ENCODE data around the gene STRN4.

Gene STRN4

DNA sequence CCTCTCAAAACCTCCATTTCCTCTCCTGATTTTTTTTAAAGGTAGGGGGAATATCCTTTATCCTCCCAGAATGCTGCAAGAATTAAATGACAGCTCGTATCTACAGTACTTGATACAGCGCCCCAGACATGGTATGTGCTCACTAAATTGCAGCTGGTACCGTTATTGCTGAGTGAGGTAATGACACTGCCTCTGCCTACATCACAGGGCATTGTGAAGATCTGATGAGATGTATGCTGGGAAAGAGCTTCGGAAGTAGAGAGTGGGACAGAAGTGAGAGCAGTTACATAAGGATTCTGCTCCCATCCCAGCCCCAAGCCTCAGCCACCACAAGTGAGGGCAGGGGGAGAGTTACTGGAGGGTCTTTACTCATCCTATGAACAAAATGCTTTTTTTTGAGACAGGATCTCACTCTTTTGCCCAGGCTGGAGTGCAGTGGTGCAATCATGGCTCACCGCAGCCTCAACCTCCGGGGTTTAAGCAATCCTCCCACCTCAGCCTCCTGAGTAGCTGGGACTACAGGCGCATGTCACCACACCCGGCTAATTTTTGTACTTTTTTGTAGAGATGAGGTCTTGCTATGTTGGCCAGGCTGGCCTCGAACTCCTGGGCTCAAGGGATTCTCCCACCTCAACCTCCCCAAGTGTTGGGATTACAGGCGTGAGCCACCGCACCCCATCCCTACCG is 2.1 kb downstream of the STRN4 start:
- no peak for DNase-seq (ENCODE audit: low spot score)

DNA sequence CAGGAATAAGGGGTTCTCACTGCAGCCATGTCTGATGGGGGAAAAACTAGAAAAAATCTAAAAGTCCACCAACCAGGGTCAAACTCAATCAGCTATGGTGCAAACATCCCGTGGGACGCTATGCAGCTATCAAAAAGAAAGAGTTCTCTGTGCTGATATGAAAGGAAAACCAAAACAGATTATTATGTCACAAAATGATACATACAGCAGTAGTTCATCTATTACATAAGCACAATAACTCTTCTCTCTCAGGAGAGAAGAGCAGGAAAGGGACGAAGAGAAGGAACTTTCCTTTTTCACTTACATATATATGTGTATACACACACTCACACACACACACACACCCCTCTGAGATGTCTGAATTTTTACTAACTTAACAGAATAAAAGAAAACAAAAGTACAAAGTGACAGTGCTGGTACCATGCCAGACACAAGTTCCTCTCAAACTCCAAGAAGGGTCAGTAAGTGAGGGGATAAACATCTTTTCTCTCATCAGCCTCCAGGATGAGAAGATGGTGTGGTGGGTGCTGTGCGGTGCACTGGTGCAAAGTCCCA is 3.2 kb downstream of the STRN4 start:
- DNase-seq (ENCODE audit: low spot score) = no peak

DNA sequence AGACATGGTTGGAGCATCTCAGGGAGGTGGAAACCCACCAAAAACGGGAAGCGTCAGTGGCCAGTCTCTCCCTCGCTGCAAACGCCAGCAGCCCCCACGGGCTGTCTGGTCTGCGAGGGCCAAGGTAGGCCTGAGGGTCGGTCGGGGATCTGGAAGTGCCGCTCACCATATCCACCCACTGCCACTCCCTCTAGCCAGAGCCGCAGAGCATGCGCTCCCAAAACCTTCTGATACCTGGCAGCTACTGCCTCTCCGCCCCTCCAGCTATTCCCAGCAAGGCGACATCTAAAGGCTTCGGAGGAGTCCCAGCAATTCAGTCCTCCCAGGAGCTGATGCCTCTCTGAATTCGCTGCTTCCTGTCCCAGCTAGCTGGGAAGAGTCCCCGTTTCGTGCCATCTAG is 4.8 kb downstream of the STRN4 start:
- no peak for DNase-seq (ENCODE audit: low spot score)

DNA sequence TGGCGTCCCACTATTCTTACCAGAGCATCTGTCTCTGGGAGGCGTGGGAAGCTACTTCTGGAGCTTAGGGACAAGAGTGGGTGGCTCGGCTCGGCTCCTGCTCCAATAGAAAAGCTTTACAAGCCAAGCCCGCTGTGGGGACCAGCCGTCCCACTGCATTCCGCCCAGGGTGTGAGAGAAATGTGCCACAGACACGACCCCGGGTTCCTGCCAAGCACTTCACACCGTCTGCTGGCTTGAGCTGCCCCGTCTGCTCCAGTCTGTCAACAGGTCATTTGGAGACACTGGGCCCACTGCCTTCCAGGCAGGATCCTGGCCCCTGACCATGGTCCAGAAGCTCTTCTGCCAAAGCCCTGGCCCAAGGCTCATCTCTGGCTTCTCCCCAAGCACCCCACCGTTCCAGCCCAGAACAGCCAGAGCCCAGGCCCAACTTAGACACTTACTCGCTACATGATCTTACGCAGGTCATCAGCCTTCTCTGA is 6.9 kb downstream of the STRN4 start:
- DNase-seq (ENCODE audit: low spot score) = no peak

DNA sequence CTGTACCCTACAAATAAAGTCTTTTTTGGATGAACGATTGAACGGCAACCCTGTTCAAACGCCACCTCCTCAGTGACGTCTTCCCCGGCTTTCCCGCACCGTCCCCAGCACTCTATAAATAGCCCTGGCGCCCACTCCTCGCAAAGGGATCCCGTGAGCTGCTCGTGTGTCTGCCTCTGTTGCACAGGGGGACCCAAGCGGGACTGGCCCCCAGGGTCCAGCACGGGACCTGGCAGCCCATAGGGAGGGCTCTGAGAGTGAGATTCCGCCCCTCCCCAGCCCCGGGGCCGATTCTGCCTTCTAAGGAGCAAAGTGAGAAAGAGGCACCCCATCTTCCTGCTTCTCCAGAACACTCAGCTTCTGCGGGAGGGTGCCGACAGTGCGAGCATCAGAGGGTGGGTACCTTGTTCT is 8.5 kb downstream of the STRN4 start:
- DNase-seq (ENCODE audit: low spot score) = no peak

DNA sequence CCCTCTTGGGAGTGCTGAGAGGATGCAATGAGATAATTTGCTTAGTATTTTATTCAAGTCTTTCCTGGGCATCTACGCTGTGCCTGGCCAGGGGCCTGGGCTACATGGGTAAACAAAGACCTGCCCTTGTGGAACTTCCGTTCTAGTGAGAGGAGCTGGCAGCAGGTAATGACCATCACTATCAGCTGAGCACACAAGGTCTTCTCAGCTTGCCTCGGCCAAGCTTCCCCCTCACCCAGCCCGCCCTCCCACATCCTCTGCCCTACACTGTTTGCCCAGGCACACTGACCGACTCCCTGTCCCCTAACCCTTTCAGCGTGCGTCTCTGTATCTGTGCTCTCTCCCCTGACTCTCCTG is 9.0 kb downstream of the STRN4 start:
- no peak for DNase-seq (ENCODE audit: low spot score)

DNA sequence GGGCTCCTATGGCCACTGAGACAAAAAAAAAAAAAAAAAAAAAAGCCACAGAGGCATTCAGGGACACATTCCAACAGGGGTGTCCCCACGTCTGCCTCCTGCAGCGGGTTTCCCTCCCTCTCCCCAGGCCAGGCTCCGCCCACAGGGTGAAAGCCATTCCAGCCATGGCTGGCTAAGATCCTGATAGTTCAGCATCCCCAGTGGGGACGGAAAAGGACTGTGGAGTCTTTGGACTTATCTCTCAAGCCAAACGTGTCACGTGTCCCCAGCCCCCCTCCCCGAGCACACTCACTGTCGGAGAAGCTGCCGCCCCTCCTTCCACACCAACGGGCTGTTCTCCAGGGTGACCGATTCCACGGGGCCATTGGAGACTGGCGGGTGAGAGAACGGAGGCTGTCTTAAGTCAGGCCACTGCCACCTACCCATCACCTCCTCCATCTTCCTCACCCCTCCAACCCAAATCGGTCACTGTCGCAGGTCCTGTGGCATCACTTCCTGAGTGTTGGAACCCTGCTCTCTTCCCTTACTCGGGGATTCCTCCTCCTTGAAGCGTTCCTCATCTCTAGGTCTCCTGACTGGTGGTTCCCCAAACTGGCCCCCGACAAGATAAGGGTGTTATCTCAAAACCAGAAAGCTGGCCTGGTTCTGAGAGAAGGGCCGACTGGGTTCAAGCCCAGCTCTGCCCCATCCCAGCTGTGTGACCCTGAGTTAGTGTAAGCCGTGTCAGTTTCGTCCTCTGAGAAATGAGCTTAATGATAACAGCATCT is 9.5 kb downstream of the STRN4 start:
- DNase-seq (ENCODE audit: low spot score) = no peak

DNA sequence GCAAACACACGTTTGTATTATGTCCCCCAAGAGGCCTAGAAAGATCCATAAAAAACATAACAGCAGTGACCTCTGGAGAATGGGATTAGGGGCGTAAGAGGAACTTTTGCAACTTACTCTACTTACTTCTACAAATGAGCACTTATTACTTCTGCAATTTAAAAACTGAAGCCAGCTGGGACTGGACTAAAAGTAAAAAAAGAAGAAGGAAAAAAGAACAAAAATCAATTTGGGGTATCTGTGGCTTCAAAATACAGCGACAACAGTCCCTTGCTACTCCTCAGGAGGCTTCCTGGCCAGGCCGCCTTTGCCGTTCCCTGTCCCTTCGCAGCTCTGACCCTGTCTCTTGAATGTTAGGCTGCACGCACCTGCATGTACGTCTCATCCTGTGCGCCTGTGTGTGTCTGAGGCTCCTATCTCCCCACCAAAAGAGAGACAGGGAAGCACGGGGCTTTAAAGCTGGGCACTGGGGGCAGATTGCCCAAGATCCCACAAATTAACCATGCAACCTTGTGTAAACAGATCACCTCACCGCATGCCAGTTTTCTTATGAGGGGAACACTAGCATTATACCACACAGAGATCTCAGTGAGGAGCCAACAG is 12.5 kb downstream of the STRN4 start:
- no peak for DNase-seq (ENCODE audit: low spot score)

DNA sequence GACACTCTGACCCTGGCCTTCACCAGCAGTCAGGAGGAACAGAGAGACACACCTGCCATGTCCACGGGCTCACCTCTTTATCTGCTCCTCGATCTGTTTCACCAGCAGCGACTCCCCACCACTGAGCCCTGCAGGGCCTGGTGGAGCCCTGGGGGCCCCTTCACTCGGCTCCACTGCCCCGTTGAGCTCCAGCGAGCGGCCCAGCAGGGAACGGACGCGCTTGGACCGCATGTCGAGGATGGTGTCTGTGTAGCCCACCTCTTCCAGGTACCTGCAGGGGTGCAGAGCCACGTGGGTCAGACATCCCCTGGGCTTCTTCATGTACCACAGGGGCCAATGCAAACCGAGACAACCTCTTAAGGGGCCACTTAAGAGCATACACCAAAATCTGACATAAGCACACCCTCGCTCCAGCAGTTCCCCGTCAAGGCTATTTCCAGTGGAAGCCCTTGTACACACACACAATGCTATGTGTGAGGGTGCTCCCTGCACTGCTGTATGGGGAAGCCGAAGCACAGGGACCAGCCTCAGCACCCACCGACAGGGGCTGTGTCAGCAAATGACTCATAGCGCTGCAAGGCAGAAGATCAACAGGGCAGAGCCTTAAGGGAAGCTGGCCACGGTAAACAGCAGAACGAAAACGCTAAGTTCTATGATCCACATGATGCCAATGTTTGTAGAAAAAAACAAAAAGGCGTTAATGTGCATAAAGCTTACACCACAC is 13.1 kb downstream of the STRN4 start:
- DNase-seq (ENCODE audit: low spot score) = no peak

DNA sequence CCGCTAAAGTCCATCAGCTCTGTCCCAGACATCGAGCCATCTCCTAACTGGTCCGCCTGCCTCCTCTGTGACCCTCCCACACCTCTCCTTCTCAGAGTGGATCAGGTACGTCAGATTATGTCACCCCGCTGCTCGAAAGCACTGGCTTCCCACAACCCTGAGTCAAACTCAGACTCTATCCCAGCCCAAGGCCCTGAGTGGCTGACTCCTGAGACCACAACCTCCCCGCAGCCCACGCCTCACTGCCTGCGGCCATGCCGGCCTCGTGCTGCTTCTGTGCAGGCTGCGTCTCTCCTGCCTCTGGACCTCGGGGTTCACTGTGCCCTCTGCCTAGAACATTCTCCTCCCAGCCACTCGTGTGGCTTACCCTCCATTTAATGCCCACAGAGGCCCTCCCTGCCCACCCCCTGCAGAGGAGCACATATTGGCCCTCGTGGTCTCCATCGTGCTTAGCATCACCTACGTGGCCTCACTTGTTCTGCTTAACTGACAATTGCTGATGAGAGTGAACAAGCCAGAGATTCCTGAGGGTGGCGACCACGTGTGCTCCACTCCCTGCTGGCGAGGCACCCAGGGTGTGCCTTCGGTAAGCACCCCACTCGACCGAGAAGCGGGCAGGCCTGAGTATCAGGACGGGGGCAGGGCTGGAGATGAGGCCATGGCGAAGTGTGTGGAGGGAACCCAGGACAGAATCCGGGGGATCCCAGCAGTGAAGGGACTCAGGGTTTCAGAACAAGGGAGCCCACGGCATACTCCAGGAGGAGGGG is 13.9 kb downstream of the STRN4 start:
- DNase-seq (ENCODE audit: low spot score) = no peak

DNA sequence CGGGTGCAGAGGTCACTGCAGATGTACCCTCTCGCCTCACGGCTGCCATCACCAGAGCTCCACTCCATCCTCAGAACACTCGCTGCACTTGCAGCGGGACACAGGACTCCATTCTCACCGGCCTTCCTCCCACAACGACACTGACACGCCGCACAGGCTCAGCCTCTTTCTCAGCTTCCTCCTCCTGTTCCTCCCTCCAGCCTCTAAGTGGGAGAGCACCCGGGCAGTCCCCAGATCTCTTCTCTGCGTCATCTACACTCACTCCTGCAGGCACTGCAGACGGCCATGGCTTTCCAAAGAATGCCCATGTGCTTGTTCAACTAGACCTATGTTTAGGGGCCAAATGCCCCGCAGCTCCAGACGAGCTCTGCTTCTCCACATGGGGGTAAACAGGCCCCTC is 14.7 kb downstream of the STRN4 start:
- DNase-seq (ENCODE audit: low spot score) = no peak

DNA sequence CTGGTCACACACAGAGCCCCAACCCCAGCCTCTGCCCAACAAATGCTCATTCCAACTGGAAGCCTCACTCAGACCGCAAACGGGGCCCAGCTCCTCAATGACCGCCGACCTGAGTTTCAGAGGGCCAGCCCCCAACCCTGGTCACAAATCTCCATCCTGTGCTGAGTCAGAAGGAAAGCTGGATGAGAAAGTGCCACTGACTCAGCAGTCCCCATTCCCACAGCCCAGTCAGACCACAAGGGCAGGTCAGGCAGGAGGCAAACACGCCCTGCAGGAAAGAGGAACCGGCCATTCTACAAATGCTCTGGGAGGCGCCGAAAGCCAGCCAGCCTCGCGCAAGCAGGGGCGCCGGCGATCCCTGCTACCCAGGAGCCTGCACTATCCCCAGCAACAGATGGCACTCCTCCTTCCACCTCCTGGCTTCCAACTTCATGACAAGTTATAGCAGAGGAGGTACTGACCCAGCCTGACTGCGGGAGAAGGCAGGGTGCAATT is 15.2 kb downstream of the STRN4 start:
- no peak for DNase-seq (ENCODE audit: low spot score)

DNA sequence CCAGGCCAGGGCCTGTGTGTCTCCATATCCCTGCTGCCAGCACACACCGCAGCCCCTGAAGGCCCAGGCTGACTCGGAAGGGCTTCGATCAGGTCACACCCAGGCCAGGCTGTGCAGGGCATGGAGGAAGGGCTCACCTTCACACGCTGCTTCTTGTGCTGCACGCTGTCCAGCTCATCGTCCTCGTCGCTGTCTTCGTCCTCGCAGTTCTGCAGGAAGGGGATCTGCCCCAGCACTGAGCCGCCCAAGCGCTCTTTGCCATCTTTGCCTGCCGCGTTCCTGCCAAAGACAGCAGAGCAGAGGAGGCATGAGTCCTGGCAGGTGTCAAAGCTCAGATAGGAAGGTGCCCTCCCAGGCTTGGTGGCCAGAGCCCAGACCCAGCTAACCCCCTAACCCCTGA is 15.7 kb downstream of the STRN4 start:
- DNase-seq (ENCODE audit: low spot score) = no peak

DNA sequence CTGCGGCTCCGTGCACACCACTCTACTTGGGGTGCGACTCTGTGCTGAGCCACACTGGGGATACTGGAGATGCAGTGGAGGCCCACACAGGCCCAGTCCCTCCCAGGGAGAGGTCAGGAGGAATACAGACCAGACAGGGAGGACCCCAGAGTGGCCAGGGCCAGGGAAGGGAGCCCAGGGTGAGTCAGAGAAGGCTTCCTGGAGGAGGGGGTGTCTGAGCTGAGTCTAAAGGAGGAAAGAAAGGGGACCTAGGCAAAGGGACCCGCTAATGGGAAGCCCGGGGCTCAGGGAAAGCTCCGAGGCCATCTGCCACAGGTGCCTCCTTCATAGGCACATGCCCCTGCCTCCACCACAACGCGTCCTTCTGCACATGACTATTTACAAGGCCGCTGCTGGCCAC is 16.1 kb downstream of the STRN4 start:
- no peak for DNase-seq (ENCODE audit: low spot score)

DNA sequence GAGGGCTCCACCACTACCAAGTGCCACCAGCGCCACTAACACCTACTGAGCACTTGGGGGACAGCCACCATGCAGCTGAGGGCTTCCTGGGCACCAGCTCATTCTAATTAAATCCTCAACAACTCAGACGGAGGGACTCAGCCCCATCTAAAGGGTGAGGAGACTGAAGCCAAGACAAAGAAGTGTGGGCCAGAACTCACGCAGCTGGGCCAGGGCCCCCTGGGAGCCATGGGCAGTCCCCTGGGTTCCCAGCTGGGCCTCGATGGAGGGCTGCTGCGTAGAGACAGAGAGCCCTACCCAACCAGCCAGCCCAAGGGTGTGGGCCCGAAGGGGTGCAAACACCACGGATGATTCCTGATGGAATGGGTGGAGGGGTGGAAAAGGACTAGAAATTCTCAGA is 16.6 kb downstream of the STRN4 start:
- no peak for DNase-seq (ENCODE audit: low spot score)

DNA sequence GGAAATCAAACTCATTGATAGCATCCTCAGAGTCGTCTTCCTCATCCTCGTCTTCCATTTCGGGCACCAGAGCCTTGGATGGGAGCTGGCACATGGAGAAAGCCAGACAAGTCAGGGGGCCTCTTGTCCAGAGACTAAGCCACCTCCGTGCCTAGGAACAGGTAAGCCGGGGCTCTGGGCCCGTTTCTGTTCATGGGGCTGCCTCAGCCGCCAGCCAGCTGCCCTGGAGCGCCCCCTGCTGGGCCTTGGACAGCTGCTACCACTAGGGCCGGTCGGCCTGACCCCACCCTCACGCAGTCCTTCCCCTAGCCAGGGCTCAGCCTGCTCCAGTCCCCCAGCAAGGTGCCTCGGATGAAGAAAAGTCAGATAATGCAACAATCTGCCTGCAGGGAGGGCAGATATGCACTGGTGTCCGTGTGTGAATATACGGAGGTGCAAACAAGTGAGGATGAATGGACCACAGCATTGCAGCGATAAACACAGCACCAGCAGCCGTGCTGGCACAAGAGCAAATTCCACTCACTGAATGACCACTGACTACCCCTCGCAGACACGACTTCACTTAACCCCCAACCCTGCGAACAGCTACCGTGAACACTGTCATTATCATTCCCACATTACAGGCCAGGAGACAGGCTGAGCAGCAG is 17.4 kb downstream of the STRN4 start:
- DNase-seq (ENCODE audit: low spot score) = peak; percentile 82

DNA sequence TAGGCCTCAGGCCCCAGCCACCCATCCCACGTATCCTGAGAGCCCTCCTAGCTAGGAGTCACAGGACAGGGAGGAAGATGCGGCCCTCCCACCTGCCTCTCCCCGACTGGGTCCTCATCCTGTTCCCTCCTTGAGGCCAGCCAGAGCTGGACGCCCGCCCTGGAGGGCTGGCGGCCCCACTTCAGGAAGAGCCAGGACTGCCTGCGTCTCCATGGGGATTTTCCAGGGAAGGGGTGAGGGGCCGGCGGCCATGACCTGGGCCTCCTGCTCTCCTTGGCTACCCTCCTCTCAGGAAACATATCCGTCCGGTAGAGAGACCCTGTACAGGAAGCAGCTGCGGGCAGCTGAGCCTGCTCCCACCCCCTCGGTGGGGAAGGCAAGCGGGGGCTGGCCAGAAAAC is 18.0 kb downstream of the STRN4 start:
- DNase-seq (ENCODE audit: low spot score) = no peak

DNA sequence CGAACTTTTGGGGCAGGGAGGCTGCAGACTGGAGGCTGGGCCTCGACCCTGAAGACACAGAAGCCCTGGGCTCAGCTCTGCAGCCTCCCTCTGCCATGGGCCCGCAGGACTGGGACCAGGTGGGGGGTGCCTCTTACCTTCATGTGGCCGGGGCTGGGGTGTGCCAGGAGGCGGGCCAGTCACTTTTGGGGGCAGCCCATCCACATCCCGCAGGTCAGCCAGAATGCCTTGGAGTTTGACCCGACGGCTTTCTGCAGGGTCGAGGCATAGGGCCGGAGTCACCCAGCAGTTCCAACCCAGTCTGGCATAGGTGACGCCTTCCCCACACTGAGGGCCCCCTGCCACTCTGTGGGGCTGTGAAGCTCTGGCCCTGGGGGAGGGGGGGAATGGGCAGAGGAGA is 18.5 kb downstream of the STRN4 start:
- no peak for DNase-seq (ENCODE audit: low spot score)

DNA sequence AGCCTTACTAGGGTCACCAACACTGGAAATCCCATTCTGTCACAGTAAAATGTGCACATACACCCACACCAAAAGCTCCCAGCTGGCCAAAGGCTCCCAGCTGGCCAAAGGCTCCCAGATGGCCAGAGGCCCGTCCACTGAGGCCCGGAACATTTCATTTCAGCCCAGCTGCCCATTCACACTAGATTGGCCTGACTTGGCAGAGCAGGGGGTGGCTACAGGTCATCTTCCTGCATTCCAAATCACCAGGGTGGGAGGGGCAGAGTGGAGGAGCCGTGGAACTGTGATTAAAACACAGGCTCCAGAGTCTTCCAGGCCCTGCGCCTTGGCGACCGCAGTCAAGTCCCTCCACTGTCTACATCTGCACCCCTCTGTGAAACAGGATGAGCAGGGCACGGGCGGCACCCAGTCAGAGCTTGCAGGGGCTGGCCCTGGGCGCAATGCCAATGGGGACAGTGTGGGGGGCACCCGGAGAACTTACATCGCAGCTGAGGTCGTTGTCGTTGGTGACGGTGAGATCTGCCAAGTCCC is 19.2 kb downstream of the STRN4 start:
- DNase-seq (ENCODE audit: low spot score) = no peak

DNA sequence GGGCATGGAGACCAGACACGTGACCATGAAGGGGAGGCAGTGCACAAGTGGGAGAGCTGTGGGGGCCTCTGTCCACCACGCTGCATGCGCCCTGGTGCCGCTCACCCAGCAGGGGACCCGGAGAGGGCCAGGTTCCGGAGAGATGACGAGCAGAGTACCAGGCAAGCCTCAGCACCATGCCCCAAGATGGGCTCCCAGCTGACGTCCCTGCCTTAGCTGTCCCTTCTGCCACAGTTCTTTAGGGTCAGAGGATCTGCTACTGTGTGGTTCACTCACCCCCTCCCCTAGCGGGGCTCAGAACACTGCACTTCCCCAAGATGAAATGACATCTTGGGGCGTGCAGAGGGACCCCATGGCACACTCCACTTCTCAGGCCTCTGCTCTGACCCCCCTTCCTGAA is 19.7 kb downstream of the STRN4 start:
- no peak for DNase-seq (ENCODE audit: low spot score)
